GM21360 (cell line): ENCODE measurements around the gene ZNF581.

Experiments used
- ATAC-seq: cut with Tn5 transposase; IDR thresholded peaks from one replicate; pipeline ENCODE4 v1.9.1; 2021; ENCODE audit warnings: mild to moderate bottlenecking, moderate library complexity; ENCODE audit not compliant: unreplicated experiment

ZNF581 gene

DNA sequence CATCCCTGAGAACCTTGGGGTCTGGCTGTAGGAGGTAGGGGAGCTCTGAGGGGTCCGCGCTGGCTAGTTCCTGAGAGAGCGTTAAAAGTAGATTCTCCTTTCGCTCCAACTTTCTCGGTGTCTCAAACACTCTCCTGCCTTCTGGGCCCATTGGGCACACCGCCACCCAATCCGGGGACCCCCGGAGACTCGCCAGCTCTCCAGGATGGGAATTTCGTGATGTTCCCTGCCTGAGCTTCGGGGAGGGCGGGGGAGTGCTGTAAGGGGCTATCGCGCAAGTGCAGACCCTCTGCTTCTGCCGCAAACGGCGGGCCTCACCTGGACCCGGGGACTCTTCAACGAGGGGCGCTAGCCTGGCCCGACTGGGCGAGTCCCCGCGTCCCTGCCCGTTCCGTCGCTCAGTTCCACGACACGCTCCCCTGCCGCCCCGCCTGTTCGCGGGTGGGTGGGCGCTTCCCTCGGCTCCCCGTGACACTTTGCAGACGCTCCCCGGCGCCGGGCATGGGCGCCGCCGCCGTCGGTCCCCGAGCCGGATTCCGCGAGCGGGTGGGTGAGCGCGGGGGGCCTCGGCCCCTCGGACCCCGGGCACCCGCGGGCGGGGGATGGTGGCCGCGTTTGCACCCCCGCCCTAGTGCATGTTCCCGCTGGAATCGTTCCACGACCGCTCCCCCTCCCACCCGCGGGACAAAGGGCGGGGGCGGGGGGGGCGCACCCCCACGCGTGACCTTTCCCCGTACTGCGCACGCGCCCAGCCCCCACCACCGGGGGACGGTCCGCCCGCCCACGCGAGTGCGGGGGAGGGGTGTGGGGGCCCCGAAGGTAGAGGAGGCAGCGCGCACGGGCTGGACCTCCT, 4.5 kb downstream of the ZNF581 start, which contains the start of gene CCDC106:
Gene CCDC106, plus strand, starts transcription at position 481 of the 853 bp plus-strand sequence. CDS start 835 bp downstream, outside the sequence.
- no peak for ATAC-seq

DNA sequence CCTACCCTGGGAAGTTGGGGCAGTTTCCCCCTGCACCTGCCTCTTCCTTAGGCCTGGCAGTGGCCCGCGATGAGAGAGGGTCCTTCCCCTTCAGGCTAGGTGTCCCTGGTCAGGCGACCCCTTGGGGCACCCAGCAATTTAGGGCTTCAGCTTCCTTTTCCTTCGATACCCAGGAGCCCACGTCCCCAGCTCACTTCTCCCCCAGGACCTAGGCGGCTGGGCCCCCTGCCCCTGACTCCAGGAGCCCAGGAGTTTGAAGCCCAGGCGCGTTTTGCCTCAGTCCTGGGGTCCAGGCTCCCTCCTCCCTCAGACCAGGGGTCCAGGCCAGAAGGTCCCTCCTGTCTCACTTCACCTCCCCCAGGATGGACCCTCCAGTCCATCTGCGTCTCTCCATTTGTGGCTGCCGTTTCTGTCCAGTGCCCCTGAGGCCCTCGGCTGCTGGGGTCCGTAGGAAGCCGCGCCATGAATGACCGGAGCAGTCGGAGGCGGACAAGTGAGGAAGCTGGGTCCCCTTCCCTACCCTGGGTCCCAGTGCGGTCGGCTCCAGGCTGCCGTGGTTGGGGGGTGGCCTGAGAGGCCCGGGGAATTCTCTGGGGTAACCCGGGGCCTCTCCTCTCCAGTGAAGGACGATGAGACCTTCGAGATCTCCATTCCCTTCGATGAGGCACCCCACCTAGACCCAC, 5.3 kb downstream of the ZNF581 start:
- ATAC-seq: no peak

DNA sequence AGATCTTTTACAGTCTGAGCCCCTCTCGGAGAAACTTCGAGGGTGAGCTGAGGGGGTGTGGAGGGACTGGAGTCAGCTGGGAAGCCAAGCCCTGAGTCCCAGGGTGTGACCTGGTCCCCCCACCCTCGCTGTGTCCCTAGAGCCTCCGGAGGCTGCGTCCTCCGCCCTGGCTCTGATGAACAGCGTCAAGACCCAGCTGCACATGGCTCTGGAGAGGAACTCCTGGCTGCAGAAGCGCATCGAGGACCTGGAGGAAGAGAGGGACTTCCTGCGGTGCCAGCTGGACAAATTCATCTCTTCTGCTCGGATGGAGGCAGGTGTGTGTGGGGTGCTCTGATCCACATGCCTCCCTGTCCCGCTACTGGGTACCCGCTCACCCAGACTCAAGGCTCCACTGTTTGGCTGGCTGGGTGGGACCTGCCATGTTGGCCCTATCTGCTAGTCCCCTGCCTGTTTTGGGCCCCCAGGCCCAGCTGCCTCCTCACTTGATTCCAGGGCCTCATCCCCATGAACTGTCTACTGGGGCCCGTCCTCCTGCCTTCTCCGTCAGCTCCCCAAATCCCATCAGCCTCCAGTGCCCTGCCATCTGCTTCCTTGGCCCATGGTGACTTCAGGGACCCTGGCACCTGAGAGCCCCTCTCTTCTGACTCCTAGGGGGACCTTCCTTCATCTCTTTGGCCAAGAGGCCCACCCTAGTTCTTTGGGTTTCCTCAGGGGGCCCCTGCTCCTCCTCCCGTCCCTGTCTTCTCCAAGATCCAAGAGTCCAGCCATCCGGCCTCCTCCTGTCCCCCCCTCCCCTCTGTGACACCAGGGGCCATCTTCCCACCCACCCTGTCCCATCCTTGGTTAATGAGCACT, 6.0 kb downstream of the ZNF581 start:
- no peak for ATAC-seq

DNA sequence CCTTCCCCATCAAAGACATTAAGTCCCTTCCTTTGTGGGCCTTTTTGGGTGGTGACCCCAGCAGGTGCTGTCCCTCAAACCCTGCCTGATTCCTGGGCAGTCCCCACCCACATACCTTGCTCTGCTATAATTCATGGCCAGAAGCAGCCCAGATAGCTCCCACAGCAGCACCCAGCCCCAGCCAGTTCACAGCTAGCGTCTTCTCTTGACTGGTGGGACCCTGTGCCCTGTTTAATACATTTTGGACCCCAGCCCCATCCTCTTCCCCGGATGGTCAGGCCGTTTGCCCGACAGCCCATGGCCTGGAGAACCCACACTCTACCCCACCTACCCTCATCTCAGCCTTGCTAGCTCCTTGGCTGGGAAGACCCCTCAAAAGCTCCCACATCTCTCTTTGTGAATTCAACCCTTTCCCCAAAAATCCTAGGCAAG, 6.7 kb downstream of the ZNF581 start:
- ATAC-seq: no peak

DNA sequence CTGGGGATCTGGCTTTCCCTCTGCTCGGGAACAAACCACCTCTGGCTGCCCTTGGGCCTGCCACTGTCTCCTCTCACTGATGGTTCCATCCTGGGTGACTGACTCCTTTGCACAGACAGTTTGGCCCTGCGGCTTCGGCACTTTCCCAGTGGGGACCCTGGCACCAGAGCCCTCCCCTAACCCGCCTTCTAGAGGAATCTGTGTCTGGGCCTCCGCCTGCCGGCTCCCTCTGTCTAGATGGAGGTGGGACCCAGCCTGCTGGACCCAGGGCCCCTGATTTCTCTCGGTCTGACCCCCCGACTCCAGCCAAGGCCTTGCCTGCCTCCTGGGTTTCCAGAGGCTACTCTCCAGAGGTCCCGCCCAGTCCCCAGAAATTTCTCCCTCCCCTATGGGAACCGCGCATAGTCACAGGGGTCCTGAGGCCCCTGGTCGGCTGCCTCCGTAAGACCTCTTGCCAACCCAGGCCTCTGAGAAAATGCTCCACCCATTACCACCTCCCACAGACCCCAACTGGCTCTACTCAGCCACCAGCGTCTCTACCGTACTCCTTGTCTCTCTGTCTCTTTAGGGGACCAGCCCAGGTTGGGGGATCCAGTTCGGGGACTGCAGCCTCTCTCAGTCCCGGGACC, 7.3 kb downstream of the ZNF581 start:
- ATAC-seq: no peak

DNA sequence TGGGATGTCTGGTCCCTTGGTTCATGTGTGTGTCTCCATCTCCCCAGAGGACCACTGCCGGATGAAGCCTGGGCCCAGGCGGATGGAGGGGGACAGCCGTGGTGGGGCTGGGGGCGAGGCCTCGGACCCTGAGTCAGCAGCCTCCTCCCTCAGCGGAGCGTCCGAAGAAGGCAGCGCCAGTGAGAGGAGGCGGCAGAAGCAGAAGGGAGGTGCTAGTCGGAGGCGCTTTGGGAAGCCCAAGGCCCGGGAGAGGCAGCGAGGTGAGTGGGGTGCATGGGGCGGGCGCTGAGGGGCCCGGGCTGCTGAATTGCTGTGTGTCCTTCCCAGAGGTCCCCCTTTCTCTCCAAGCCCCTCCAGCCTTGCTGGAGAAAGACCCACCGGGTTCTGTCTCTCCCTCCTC, 7.8 kb downstream of the ZNF581 start:
- no peak for ATAC-seq

DNA sequence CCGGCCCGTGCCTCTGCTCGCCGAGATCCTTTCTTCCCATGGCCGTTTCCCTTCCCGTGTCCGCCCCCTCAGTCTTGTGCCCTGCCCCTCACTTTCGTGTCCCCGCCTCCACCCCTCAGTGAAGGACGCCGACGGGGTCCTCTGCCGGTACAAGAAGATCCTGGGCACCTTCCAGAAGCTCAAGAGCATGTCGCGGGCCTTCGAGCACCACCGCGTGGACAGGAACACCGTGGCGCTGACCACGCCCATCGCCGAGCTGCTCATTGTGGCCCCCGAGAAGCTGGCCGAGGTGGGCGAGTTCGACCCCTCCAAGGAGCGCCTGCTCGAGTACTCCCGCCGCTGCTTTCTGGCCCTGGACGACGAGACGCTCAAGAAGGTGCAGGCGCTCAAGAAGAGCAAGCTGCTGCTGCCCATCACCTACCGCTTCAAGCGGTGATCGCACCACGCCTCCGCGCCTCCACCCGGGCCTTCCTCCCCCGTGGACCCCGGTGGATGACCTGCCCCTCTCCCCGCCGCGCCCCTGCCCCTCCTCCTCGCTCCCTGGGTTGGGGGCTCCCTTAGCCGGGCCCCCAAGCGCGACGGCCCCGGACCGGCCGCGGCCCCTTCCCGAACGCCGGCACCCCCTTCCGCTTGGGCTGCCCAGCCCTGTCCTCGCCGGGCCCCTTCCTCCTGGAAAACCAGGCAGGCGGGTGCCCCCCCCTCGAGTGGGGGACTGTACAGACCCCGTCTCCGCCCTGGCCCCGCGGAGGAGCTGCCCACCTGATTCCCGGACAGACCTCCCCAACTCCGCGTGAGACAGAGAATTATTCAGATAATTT, 9.1 kb downstream of the ZNF581 start:
- ATAC-seq: no peak

DNA sequence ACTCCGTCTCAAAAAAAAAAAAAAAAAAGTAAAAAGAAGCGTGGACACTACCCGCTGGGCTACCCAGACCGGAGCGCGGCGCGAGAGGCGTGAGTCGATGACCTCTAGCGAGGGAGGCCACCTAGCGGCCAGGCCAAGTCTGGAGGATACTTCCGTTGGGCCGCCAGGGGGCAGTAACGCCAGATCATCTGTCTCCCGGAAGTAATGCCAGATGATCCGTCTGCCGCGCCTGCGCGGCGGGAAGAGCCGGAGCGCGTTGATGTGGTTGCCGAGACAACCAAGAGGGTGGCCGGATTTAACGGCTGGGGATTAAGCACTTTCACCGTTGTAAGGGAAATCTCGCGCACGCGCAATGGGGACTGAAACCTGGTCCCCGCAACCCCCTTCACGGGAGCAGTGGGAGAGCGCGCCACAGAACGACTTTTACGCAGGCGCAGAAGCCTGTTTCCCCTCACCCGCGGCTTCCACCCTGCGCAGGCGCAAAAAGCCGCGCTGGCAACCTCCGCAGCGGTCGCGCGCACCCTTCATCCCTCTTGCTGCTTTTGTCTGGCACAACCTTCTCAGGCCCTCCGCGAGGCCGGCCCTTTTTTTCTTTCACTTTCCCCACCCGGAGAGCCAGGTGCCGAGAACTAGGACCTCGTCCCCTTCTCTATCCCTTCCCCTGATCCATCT, 10.3 kb downstream of the ZNF581 start:
- peak; percentile 36 for ATAC-seq

DNA sequence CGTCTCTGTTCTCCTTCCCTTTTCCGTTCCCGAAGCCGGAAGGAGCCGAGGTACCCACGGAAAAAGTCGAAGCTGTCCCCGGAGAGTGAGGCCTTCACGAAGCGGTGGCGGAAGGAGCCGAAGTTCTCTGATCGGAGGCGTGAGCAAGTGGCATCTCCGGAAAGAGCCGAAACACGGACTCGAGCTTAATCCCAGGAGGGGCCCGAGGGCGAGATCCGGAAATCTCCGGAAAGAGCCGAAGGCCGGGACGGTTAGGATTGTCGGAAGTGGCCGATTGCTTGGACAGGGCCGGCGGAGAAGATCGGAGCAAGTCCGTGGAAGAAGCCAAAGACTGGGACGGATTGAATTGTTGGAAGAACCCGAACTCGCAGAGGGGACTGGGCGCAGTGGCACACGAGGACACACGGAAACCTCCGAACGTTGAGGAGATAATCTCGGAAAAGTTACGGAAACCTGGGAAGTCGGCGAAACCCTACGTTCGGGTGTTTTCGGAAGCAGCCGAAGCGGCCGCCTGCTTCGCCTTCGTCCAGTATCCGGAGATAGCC, 10.9 kb downstream of the ZNF581 start:
- peak; percentile 56 for ATAC-seq

DNA sequence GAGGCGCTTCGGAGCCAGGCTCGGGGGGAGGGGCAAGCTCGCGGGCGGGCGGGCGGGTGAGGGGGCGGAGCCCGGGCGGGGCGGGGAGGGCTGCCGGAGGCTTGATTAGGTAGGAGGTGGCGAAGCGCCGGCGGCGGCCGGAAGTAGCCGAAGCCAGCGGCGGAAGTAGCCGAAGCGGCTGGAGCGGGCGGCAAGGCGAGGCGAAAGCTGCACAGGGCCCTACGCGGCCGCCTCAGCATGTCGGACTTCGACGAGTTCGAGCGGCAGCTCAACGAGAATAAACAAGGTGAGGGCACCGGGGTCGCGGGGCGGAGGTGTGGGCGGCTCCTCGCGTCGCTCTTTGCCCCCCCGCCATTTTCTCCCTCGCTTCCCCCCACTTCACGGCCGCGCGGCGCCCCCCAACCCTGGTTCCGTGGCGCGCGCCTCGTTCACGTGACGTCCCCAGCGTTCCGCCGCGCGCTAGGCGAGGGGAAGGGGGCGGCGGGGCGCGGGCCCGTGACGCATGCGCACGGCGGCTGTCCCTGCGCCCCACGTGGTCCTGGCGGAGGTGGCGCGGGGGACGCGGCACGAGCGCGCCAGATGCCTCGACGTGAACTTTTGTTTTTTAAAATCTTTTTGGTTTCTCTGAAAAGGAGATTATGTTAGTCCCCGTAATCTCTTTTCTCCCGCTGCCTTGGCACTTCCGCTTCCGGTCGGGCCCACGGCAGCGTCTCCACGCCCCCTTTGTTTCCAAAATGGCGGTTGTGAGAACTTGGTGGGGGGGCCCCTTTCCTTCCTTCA, 11.6 kb downstream of the ZNF581 start, which contains the start of gene U2AF2:
Gene U2AF2, plus strand, starts transcription at position 168 of the 780 bp plus-strand sequence. Its CDS starts 70 bp downstream, at position 238.
- peak; percentile 32 for ATAC-seq

DNA sequence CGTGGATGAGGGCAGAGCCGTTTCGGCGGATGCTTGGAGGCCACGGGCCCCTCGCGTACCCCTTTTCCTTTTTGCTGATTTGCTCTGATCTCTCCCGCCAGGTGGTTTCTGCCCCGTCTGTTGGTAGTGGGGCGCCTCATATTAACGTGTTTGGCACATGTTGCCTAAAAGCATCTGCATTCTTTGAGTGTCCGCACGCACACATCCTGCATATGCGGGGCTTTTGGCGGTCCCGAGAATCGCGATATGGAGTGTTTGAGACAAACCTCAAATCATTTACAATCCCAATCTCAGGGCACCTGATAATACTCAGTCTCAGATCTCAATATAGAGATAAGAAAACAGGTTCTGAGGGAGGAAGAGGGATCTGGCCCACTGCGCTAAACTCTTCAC, 12.2 kb downstream of the ZNF581 start:
- ATAC-seq: no peak

DNA sequence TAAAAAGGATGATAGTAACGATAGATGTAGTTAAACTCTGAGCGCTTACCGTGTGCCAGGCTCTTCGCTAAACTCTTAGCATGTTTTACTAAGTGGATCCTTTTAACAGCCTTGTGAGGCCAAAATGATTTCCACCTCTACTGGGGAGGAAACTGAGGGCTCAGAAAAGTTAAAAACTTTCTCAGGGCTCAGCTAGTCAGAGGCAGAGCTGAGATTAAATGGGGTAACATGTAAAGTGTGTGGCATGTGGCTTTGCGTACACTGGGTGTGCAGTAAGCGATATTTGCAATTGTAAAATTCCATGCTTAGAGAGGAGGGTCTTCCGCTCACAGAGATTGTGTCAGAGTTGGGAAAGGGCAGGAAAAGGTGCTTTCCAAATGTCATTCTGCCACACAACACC, 13.1 kb downstream of the ZNF581 start:
- no peak for ATAC-seq

DNA sequence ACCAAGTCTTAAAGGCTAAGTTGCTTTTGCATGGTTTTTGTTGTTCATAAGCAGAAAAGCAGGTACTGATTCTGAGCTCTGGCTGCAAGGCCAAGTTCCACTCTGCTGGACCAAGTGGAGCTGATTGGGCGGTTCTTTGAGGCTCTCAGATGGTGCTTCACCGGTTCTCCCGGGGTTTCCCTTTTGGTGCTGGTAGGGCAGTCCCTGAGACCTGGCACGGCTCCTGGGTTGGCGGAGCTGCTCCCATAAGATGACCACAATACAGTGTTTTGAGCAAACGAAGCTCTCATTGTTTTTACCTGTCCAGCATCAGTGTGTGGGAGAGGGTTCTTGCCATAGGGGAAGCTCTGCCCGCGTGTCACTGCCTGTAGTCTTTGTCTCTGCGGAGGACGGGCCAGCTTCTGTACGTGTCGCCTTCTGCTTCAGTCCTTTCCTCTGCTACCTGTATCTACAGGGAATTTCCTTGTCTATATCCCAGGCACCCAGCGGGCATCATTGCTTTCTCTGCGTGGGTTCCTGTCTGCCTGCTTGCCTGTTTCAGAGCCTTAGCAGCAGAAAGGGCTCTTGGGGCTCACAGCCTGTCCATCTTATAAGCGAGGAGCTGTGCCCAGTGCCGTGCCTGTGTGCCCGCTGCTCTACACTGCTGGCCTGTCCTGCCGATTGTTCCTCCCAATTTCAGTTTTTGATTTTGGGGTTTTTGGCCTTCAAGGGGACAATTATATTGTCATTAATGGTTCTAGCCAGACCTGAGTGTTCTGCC, 13.7 kb downstream of the ZNF581 start:
- ATAC-seq: no peak

DNA sequence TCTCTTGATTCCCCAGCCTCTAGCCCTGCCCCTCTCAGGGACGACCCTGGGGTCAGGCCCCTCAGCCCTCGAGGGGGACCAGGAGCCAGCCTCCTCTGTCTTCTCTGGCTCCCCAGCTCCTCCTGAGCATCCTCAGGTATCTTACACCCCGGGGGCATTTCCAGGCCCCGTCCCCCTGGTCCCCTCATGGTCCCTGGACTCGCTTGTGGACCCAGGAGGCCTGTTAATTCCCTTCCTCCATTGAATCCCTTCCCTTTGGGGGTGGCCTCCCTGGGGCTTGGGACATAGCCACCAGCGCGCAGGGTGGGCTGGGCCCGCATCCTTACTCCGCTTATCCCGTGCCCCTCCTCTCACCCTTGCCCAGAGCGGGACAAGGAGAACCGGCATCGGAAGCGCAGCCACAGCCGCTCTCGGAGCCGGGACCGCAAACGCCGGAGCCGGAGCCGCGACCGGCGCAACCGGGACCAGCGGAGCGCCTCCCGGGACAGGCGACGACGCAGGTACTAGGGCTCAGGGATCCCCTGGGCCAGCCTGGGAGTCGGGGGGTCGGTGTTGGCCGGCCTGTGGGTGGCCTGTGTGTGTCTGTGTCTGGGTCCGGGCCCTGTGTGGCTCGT, 15.5 kb downstream of the ZNF581 start:
- no peak for ATAC-seq

DNA sequence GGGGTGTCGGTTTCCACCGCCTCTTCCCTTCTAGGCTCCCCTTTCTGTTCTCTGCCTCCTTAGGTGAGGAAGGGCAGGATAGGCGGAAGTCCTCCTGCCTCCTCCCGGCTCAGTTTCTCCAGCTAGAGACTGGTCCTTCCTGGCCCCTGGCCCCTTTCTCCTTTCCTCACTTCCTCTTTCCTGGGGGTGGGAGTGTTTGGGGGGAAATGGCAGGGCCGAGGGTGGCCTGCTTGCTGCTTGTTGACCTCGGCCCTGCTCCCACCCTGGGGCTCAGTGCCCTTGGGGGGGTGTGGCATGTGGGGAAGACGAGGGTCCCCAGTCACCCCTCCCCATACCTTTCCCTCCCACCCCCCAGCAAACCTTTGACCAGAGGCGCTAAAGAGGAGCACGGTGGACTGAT, 16.4 kb downstream of the ZNF581 start:
- ATAC-seq: no peak

DNA sequence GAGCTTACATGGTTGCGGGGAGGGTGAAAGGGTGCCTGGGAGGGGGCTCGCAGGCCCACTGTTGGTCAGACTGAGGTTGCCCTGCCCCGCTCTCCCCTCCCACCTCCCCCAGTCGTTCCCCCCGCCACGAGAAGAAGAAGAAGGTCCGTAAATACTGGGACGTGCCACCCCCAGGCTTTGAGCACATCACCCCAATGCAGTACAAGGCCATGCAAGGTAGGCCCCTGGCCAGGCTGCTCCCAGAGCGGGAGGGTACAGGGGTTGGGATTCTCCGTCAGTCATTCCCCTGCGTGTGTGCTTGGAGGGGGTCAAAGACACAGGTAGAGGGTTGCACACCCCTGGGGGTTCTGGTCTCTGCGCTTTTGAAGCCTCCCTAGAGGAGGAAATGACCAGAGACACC, 17.0 kb downstream of the ZNF581 start:
- ATAC-seq: no peak

DNA sequence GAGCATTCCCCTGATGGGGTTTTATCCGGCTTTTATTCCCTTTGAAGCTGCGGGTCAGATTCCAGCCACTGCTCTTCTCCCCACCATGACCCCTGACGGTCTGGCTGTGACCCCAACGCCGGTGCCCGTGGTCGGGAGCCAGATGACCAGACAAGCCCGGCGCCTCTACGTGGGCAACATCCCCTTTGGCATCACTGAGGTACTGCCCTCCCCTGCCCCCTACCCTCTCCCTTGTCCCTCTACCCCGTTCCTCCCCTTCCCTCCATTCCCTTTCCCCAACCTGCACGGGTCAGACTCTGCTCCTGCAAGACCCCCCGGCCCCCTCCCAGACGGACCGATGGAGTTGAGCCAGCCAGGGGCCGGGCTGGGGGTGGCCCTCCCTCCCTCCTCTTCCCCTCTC, 17.5 kb downstream of the ZNF581 start:
- ATAC-seq: no peak
